GM12878 (cell line): ENCODE measurements around the gene PC. TPM values are rescaled to one million over a fixed set of nuclear protein-coding genes. Genes with fewer than 3 reads are reported as not detected.

Experiments used
- ATAC-seq: fragments of 200-7000 bp; cut with Tn5 transposase; 3 replicates; pipeline ENCODE4 v1.9.1; 2020; ENCODE audit warnings: mild to moderate bottlenecking, moderate library complexity
- BruUV-seq: library from RNA; stranded (reverse); fragments of 400-500 nt; replicated peaks from 2 replicates; lab custom pipeline; 2021; lab: Mats Ljungman, UMichigan
- CTCF ChIA-PET: fragments of 300-600 bp; sonication (Branson Sonifier 250); formaldehyde crosslinking; extraction: SDS; loops from one replicate; lab custom pipeline; 2021; ENCODE audit warnings: inconsistent platforms; lab: Yijun Ruan, JAX
- POLR2A ChIA-PET: fragments of 350-600 bp; formaldehyde crosslinking; extraction: SDS; loops from one replicate; lab custom pipeline; 2021; ENCODE audit warnings: inconsistent platforms; lab: Charles Lee
- RAD21 ChIA-PET: fragments of 300-600 bp; sonication (Branson Sonifier 250); formaldehyde crosslinking; loops from one replicate; lab custom pipeline; 2023; ENCODE audit warnings: antibody characterized with exemption; ENCODE audit not compliant: unreplicated experiment; lab: Charles Lee
- SMC1A ChIA-PET: fragments of 300-600 bp; sonication (Branson Sonifier 250); formaldehyde crosslinking; loops from one replicate; lab custom pipeline; 2023; ENCODE audit not compliant: unreplicated experiment, uncharacterized antibody; lab: Charles Lee
- DNase-seq: peaks from one replicate; pipeline ENCODE4 v3.0.0-alpha.2; 2011; ENCODE audit warnings: low read depth, low spot score
- FAIRE-seq: peaks from 3 replicates; lab custom pipeline; 2011; peaks lifted over from hg19 to GRCh38; lab: Jason Lieb, UNC
- H2AFZ ChIP-seq: 2 replicates; pipeline ENCODE4 v1.6.0; 2011; ENCODE audit warnings: low read depth, low read length, control low read depth; ENCODE audit not compliant: control insufficient read depth
- H3K27ac ChIP-seq: 2 replicates; pipeline ENCODE4 v1.5.1; 2011; ENCODE audit warnings: control low read depth; ENCODE audit not compliant: control insufficient read depth, insufficient read depth
- H3K27me3 ChIP-seq, 2 experiments: replicated peaks in 1 of 2; 2 replicates each; pipeline versions ENCODE4 v1.6.0 to v1.6.1; 2011; ENCODE audit warnings: low read length in 1 of 2; ENCODE audit not compliant: control insufficient read depth in 2 of 2, insufficient read depth in 2 of 2
- H3K36me3 ChIP-seq, 2 experiments: 2 replicates each; pipeline ENCODE4 v1.5.1; 2011; ENCODE audit warnings: low read length in 1 of 2; ENCODE audit not compliant: control insufficient read depth in 2 of 2, insufficient read depth in 2 of 2
- H3K4me1 ChIP-seq: 2 replicates; pipeline ENCODE4 v1.6.1; 2011; ENCODE audit warnings: mild to moderate bottlenecking, low read length, moderate library complexity, mixed read lengths; ENCODE audit not compliant: control insufficient read depth, insufficient read depth
- H3K4me2 ChIP-seq: 2 replicates; pipeline ENCODE4 v1.6.0; 2011; ENCODE audit warnings: control low read depth; ENCODE audit not compliant: control insufficient read depth, insufficient read depth
- H3K4me3 ChIP-seq: fragments of 200-600 bp; sonication (generic); 2 replicates; pipeline ENCODE4 v1.5.1; 2016
- H3K79me2 ChIP-seq: 2 replicates; pipeline ENCODE4 v1.6.0; 2011; ENCODE audit warnings: low read length; ENCODE audit not compliant: control insufficient read depth, insufficient read depth
- H3K9ac ChIP-seq: 2 replicates; pipeline ENCODE4 v1.8.0; 2011; ENCODE audit warnings: low read length, control low read depth, mixed read lengths; ENCODE audit not compliant: control insufficient read depth, insufficient read depth
- H3K9me3 ChIP-seq: replicated peaks from 3 replicates; pipeline ENCODE4 v1.5.1; 2011; ENCODE audit warnings: mild to moderate bottlenecking, low read length; ENCODE audit not compliant: control insufficient read depth, insufficient read depth
- H4K20me1 ChIP-seq: 2 replicates; pipeline ENCODE4 v1.6.0; 2011; ENCODE audit not compliant: control insufficient read depth, insufficient read depth
- ATF2 ChIP-seq: IDR thresholded peaks from 2 replicates; pipeline ENCODE4 v1.6.1; 2012; ENCODE audit warnings: low read length, inconsistent platforms
- ETV6 ChIP-seq, 2 experiments: fragments of 450-650 bp in 1 of 2; IDR thresholded peaks in 1 of 2; conservative IDR thresholded peaks in 1 of 2; 2 replicates each; pipeline ENCODE4 v1.6.1; 2014; ENCODE audit warnings: antibody characterized with exemption in 1 of 2, borderline replicate concordance in 1 of 2, low read depth in 1 of 2, mild to moderate bottlenecking in 1 of 2, moderate library complexity in 1 of 2
- FOXK2 ChIP-seq: fragments of 450-650 bp; IDR thresholded peaks from 2 replicates; pipeline ENCODE4 v1.6.1; 2017; ENCODE audit warnings: mild to moderate bottlenecking, moderate library complexity
- JUNB ChIP-seq: IDR thresholded peaks from 2 replicates; pipeline ENCODE4 v1.6.1; 2016; ENCODE audit warnings: antibody characterized with exemption, mild to moderate bottlenecking
- PBX3 ChIP-seq: IDR thresholded peaks from 2 replicates; pipeline ENCODE4 v1.6.1; 2011; ENCODE audit warnings: mild to moderate bottlenecking, low read depth, low read length, moderate library complexity; ENCODE audit not compliant: insufficient replicate concordance
- PKNOX1 ChIP-seq: fragments of 450-650 bp; IDR thresholded peaks from 2 replicates; pipeline ENCODE4 v1.6.1; 2016; ENCODE audit warnings: mild to moderate bottlenecking
- RAD51 ChIP-seq: fragments of 450-650 bp; IDR thresholded peaks from 2 replicates; pipeline ENCODE4 v1.6.1; 2016; ENCODE audit warnings: moderate library complexity, mild to moderate bottlenecking, inconsistent platforms
- REST ChIP-seq: IDR thresholded peaks from 2 replicates; pipeline ENCODE4 v1.6.1; 2012; ENCODE audit warnings: mild to moderate bottlenecking, low read depth, low read length
- YBX1 ChIP-seq: fragments of 450-650 bp; IDR thresholded peaks from 2 replicates; pipeline ENCODE4 v1.6.1; 2016; ENCODE audit warnings: antibody characterized with exemption
- WGBS: methylation state at CpG from one replicate; pipeline ENCODE4 v1.1.6; 2016; ENCODE audit warnings: low lambda C conversion rate; ENCODE audit not compliant: insufficient replicate concordance, insufficient coverage; ENCODE audit errors: missing lambda C conversion rate; 5-methylcytosine and 5-hydroxymethylcytosine counted together
- in situ Hi-C: fragments of 300-500 bp; cut with MboI; formaldehyde crosslinking; loops from 9 replicates; pipeline ENCODE4 v1.14.3; 2018; ENCODE audit warnings: mixed read lengths
- intact Hi-C: fragments of 100-400 bp; cut with micrococcal nuclease; formaldehyde crosslinking; loops from one replicate; pipeline ENCODE4 v1.14.2; 2022; ENCODE audit not compliant: unreplicated experiment
- polyA plus RNA-seq, 11 experiments: library from polyadenylated mRNA; depleted of rRNA in 4 of 11; unstranded in 6 of 11; stranded (reverse) in 5 of 11; fragments of >200 nt; fragmentation: Nextera tagmentation in 4 of 11; fragmentation: Illumina TruSeq in 1 of 11; extraction: Ambion mirVana in 4 of 11; extraction: Trizol in 1 of 11; gene quantifications; 1 replicate in 1 of 11; 2 replicates in 10 of 11; pipeline versions ENCODE4 v1.2.1 to v1.2.3, GENCODE V29; 2011 to 2016; ENCODE audit warnings: inconsistent platforms in 2 of 11, missing spikeins in 2 of 11, low read depth in 1 of 11
- total RNA-seq, 4 experiments: library from RNA; depleted of rRNA in 3 of 4; stranded (reverse); fragments of >200 nt in 3 of 4; fragmentation: Illumina TruSeq in 1 of 4; extraction: Trizol in 1 of 4; gene quantifications; 2 replicates each; pipeline versions ENCODE4 v1.2.1 to v1.2.3, GENCODE V29; 2013 to 2021

Gene PC
- total and polyA plus RNA-seq, 10 of the 15 experiments (the other 5 are each of a cell fraction or from before 2014, with no cell fraction given) = 0.22 to 10.3 (median 4.5) TPM

- TF ChIP-seq RAD51 = no peak
- TF ChIP-seq PBX3 = no peak
- TF ChIP-seq PKNOX1 = no peak
- no peak for TF ChIP-seq REST
- no peak for TF ChIP-seq ETV6 (conservative IDR thresholded peaks at IDR 0.05 in 1 of 2, IDR thresholded peaks at IDR 0.05 in 1 of 2; ENCODE audit: borderline replicate concordance in 1 of 2, low read depth in 1 of 2)
Observed at GRCh38 chr11:66933531-66933930, 24.7 kb downstream of the PC start (continued).

GRCh38 chr11:66932543-66932942 lies 25.6 kb downstream of the PC start:
- ATAC-seq (no peak), FAIRE-seq (no peak), DNase-seq (no peak)
- WGBS = 70% methylated on average over 3 of the region's 3 CpGs
- Histone ChIP-seq H4K20me1 (no peaks in the 10 kb centered on the region), H3K27me3 (peaks cover 0 to 7% of the 10 kb centered on the region in 2 experiments; a peak in 2 of 4 replicates), H3K4me1 (no peaks in the 10 kb centered on the region), H3K79me2 (no peaks in the 10 kb centered on the region), H3K9ac (no peak overlapping the region), H3K4me3 (no peak overlapping the region), H2AFZ (no peak overlapping the region), H3K9me3 (no peaks in the 10 kb centered on the region), H3K36me3 (no peaks in the 10 kb centered on the region), H3K27ac (no peak overlapping the region), H3K4me2 (no peak overlapping the region)
- intact Hi-C loops = no loop called here
- no TSS peak for BruUV-seq
- ChIA-PET SMC1A (interaction anchor here (0.6 kb wide), 1 partner anchor 19 kb away, joined by 4 read pairs; no protein-coding TSS in a partner anchor), POLR2A (no interaction called here), CTCF (no interaction called here), RAD21 (no interaction called here)
- TF ChIP-seq YBX1 (no peak), JUNB (no peak), FOXK2 (no peak), ATF2 (no peak)
- in situ Hi-C loops = no loop called here
